ENCODE results near the gene METAP1. TPM values are rescaled to one million over a fixed set of nuclear protein-coding genes. Genes with fewer than 3 reads are reported as not detected.

Gene METAP1
- total and polyA plus RNA-seq, 7 donors: 17.1 to 36.9 (median 26.4) TPM

GRCh38 chr4:98963538-98964433, 31.7 kb upstream of the METAP1 start:
- intact Hi-C loops (cut with DNase I): no loop called here
- 72 to 76% (median 74%) methylated on average over 5 of the region's 5 CpGs for WGBS, 3 donors
- no peaks in the 10 kb centered on the region for H3K9me3 ChIP-seq

GRCh38 chr4:98966926-98967325, 28.6 kb upstream of the METAP1 start:
- 91 to 98% (median 92%) methylated on average over 3 of the region's 3 CpGs for WGBS, 3 donors

More at GRCh38 chr4:98963538-98964433, 31.7 kb upstream of the METAP1 start:
- TF ChIP-seq CTCF (IDR thresholded peaks at IDR 0.05): no peak
- Histone ChIP-seq H3K36me3 (ENCODE audit: insufficient read depth in 1 of 2, low read depth in 1 of 2) (no peaks in the 10 kb centered on the region), H3K27me3 (ENCODE audit: insufficient read depth in 3 of 3, low read length in 2 of 3) (no peaks in the 10 kb centered on the region), H3K4me1 (no peaks in the 10 kb centered on the region), H3K27ac (no peak overlapping the region), H3K4me3 (no peak overlapping the region)
- DNase-seq: no peak
- no peak for ATAC-seq

GRCh38 chr4:98967786-98968329, 27.7 kb upstream of the METAP1 start:
- DNase-seq: no peak
- H3K27me3 ChIP-seq (ENCODE audit: insufficient read depth in 3 of 3, low read length in 2 of 3): no peaks in the 10 kb centered on the region
- no peak for ATAC-seq
- H3K9me3 ChIP-seq: no peaks in the 10 kb centered on the region
- no peak for TF ChIP-seq CTCF (IDR thresholded peaks at IDR 0.05)
- H3K36me3 ChIP-seq (ENCODE audit: insufficient read depth in 1 of 2, low read depth in 1 of 2): no peaks in the 10 kb centered on the region
- WGBS, 3 donors: 75 to 89% (median 83%) methylated on average over 3 of the region's 3 CpGs
- no peaks in the 10 kb centered on the region for H3K4me1 ChIP-seq
- H3K4me3 ChIP-seq: no peak overlapping the region
- no peak overlapping the region for H3K27ac ChIP-seq
- intact Hi-C loops (cut with DNase I): no loop called here

More at GRCh38 chr4:98966926-98967325, 28.6 kb upstream of the METAP1 start:
- Histone ChIP-seq H3K27me3 (ENCODE audit: insufficient read depth in 3 of 3, low read length in 2 of 3) (no peaks in the 10 kb centered on the region), H3K27ac (no peak overlapping the region), H3K9me3 (no peaks in the 10 kb centered on the region), H3K4me1 (no peaks in the 10 kb centered on the region), H3K36me3 (ENCODE audit: insufficient read depth in 1 of 2, low read depth in 1 of 2) (no peaks in the 10 kb centered on the region), H3K4me3 (no peak overlapping the region)
- DNase-seq (no peak), ATAC-seq (no peak)
- TF ChIP-seq CTCF (IDR thresholded peaks at IDR 0.05): no peak
- intact Hi-C loops (cut with DNase I): no loop called here

GRCh38 chr4:98969878-98970785, 25.4 kb upstream of the METAP1 start:
- H3K27ac ChIP-seq: no peak overlapping the region
- no peak for TF ChIP-seq CTCF (IDR thresholded peaks at IDR 0.05)

More at GRCh38 chr4:98969878-98970785, 25.4 kb upstream of the METAP1 start:
- H3K9me3 ChIP-seq: no peaks in the 10 kb centered on the region
- DNase-seq: no peak
- H3K36me3 ChIP-seq (ENCODE audit: insufficient read depth in 1 of 2, low read depth in 1 of 2): no peaks in the 10 kb centered on the region
- intact Hi-C loops (cut with DNase I): no loop called here
- H3K4me1 ChIP-seq: no peaks in the 10 kb centered on the region
- no peak for ATAC-seq
- H3K27me3 ChIP-seq (ENCODE audit: insufficient read depth in 3 of 3, low read length in 2 of 3): no peaks in the 10 kb centered on the region
- 23 to 37% (median 30%) methylated on average over 1 of the region's 1 CpG for WGBS, 3 donors
- H3K4me3 ChIP-seq: no peak overlapping the region
